Breast epithelium (tissue), 3 donors: ENCODE measurements around the gene CDK5R2.

Source experiments
- POLR2A ChIP-seq: fragments of 450-650 bp; IDR thresholded peaks from one replicate; pipeline ENCODE4 v1.6.1; 2016; ENCODE audit warnings: antibody characterized with exemption, mild to moderate bottlenecking, moderate library complexity
- TF ChIP-seq, protein P1 (sequence below), 3 donors: fragments of 450-650 bp; IDR thresholded peaks; one replicate each; pipeline ENCODE4 v1.5.1; 2016 to 2017; ENCODE audit warnings: antibody characterized with exemption in 3 of 3, mild to moderate bottlenecking in 3 of 3, moderate library complexity in 3 of 3

DNA sequence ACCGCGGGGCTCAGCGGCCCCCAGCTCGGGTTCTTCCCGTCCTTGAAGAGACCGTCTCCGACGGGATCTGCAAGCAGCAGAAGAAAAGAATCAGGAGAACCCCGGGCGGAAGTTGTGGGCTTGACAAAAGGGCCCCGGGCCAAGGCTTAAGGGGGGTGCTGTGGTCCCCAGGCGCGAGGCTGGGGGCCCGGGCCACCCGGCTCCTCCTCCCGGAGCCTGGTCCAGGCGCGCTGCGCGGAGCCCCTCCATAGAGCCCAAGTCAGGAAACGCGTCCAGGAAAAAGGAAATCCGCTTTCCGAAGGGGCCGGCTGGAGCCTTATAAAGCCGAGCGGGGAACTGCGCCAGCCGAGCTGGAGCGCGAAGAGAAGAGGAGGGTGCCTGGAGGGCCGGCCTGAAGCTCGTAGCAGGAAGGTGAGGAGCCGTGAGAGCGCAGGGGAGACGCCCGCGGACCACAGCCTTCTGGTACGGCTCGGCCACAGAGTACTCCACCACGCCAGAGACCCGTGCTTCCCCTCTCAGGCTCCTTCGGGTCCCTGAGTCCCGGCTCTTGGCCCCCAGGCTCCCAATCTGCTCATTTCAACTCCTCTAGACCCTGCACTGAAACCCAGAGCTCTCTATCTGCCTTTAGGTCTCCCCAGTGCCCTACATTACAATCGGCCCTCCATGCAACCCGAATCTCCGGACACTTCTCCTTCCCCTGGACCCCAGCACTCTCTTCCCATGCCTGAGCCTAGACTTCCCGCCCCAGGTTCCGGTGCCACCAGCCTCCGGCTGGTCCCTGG is 25.0 kb downstream of the CDK5R2 start:
- TF ChIP-seq, protein P1, sequence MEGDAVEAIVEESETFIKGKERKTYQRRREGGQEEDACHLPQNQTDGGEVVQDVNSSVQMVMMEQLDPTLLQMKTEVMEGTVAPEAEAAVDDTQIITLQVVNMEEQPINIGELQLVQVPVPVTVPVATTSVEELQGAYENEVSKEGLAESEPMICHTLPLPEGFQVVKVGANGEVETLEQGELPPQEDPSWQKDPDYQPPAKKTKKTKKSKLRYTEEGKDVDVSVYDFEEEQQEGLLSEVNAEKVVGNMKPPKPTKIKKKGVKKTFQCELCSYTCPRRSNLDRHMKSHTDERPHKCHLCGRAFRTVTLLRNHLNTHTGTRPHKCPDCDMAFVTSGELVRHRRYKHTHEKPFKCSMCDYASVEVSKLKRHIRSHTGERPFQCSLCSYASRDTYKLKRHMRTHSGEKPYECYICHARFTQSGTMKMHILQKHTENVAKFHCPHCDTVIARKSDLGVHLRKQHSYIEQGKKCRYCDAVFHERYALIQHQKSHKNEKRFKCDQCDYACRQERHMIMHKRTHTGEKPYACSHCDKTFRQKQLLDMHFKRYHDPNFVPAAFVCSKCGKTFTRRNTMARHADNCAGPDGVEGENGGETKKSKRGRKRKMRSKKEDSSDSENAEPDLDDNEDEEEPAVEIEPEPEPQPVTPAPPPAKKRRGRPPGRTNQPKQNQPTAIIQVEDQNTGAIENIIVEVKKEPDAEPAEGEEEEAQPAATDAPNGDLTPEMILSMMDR (IDR thresholded peaks at IDR 0.05), result no peak
- TF ChIP-seq POLR2A, result no peak
